A673 (cell line): ENCODE results near the gene MYO1E. TPM values are rescaled to one million over a fixed set of nuclear protein-coding genes. Genes with fewer than 3 reads are reported as not detected.
A peak's percentile ranks its signal among the peaks of the same experiment; 100 is the strongest.

Experiments
- BruUV-seq: library from RNA; stranded (reverse); fragments of 400-500 nt; replicated peaks from 2 replicates; lab custom pipeline; 2021; lab: Mats Ljungman, UMichigan
- CTCF ChIA-PET: fragments of 300-600 bp; sonication (Branson Sonifier 250); formaldehyde crosslinking; loops from one replicate; lab custom pipeline; 2022; ENCODE audit warnings: antibody characterized with exemption; lab: Charles Lee
- POLR2A ChIA-PET: fragments of 300-600 bp; sonication (Branson Sonifier 250); formaldehyde crosslinking; loops from one replicate; lab custom pipeline; 2022; ENCODE audit warnings: antibody characterized with exemption; ENCODE audit not compliant: low non-redundant PET; lab: Charles Lee
- DNase-seq: peaks from one replicate; pipeline ENCODE4 v3.0.0-alpha.2; 2015; ENCODE audit warnings: low spot score
- H3K27ac ChIP-seq: fragments of 200-600 bp; sonication (generic); 2 replicates; pipeline ENCODE4 v1.5.1; 2016; ENCODE audit warnings: mixed run types, low read depth, mild to moderate bottlenecking, mixed read lengths, antibody characterized with exemption, low read length; ENCODE audit not compliant: poor library complexity, severe bottlenecking
- H3K27me3 ChIP-seq: fragments of 200-600 bp; sonication (generic); replicated peaks from 2 replicates; pipeline ENCODE4 v1.6.1; 2017; ENCODE audit warnings: mixed run types, low read depth, mild to moderate bottlenecking, mixed read lengths, antibody characterized with exemption, low read length; ENCODE audit not compliant: insufficient read depth, poor library complexity
- H3K36me3 ChIP-seq: fragments of 200-600 bp; sonication (generic); 2 replicates; pipeline ENCODE4 v1.6.1; 2016; ENCODE audit warnings: mixed run types, mild to moderate bottlenecking, mixed read lengths, antibody characterized with exemption, low read length; ENCODE audit not compliant: insufficient read depth, poor library complexity, severe bottlenecking
- H3K4me1 ChIP-seq: fragments of 200-600 bp; sonication (generic); 2 replicates; pipeline ENCODE4 v1.6.1; 2017; ENCODE audit warnings: mixed run types, mild to moderate bottlenecking, mixed read lengths, antibody characterized with exemption, low read length; ENCODE audit not compliant: insufficient read depth, poor library complexity, severe bottlenecking
- H3K4me3 ChIP-seq: fragments of 200-600 bp; sonication (generic); 2 replicates; pipeline ENCODE4 v1.5.1; 2016; ENCODE audit warnings: low read depth, mixed run types, mild to moderate bottlenecking, mixed read lengths, low read length; ENCODE audit not compliant: poor library complexity, severe bottlenecking
- H3K9me3 ChIP-seq: fragments of 200-600 bp; sonication (generic); 2 replicates; pipeline ENCODE4 v1.6.1; 2016; ENCODE audit warnings: mixed run types, low read depth, mild to moderate bottlenecking, mixed read lengths, antibody characterized with exemption, low read length; ENCODE audit not compliant: poor library complexity, severe bottlenecking
- EZH2 ChIP-seq: fragments of 200-600 bp; sonication (generic); IDR thresholded peaks from 2 replicates; pipeline ENCODE4 v1.6.1; 2017; ENCODE audit warnings: borderline replicate concordance, low read depth, mild to moderate bottlenecking, mixed read lengths, antibody characterized with exemption, low read length; ENCODE audit not compliant: poor library complexity, severe bottlenecking
- intact Hi-C: fragments of 100-400 bp; cut with micrococcal nuclease; formaldehyde crosslinking; loops from one replicate; pipeline ENCODE4 v1.10.0; 2022; ENCODE audit not compliant: unreplicated experiment
- total RNA-seq: library from RNA; stranded (reverse); gene quantifications from 2 replicates; pipeline ENCODE4 v1.2.3, GENCODE V29; 2021
- TF ChIP-seq, protein P1 (sequence below): fragments of 300-800, 200-600 bp; sonication (generic); conservative IDR thresholded peaks from 2 replicates; pipeline ENCODE4 v1.5.1; 2017; ENCODE audit warnings: low read depth, mild to moderate bottlenecking, antibody characterized with exemption, low read length, moderate library complexity, mixed read lengths

Gene MYO1E
- total RNA-seq, 1 experiment from 2014 or later, result 7.9 TPM

GRCh38 chr15:59299929-59300617 is 72.6 kb downstream of the MYO1E start:
- DNase-seq, result peak; percentile 92
- POLR2A ChIA-PET, result interaction anchor here (0.5 kb wide), 1 partner anchor 22 kb away, joined by 3 read pairs; no protein-coding TSS in a partner anchor
- no TSS peak for BruUV-seq
- TF ChIP-seq, protein P1, sequence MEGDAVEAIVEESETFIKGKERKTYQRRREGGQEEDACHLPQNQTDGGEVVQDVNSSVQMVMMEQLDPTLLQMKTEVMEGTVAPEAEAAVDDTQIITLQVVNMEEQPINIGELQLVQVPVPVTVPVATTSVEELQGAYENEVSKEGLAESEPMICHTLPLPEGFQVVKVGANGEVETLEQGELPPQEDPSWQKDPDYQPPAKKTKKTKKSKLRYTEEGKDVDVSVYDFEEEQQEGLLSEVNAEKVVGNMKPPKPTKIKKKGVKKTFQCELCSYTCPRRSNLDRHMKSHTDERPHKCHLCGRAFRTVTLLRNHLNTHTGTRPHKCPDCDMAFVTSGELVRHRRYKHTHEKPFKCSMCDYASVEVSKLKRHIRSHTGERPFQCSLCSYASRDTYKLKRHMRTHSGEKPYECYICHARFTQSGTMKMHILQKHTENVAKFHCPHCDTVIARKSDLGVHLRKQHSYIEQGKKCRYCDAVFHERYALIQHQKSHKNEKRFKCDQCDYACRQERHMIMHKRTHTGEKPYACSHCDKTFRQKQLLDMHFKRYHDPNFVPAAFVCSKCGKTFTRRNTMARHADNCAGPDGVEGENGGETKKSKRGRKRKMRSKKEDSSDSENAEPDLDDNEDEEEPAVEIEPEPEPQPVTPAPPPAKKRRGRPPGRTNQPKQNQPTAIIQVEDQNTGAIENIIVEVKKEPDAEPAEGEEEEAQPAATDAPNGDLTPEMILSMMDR, result no peak
- no peak for TF ChIP-seq EZH2
- no peaks in the 10 kb centered on the region for H3K36me3 ChIP-seq
- H3K27ac ChIP-seq, result peak overlapping the region; percentile 10
- H3K9me3 ChIP-seq, result no peaks in the 10 kb centered on the region
- intact Hi-C loops, result no loop called here
- H3K4me1 ChIP-seq, result peaks cover 24% of the 10 kb centered on the region
- no peaks in the 10 kb centered on the region for H3K27me3 ChIP-seq
- H3K4me3 ChIP-seq, result no peak overlapping the region
- CTCF ChIA-PET, result no interaction called here

- DNase-seq, result no peak
- Histone ChIP-seq H3K27ac (no peak overlapping the region), H3K4me3 (no peak overlapping the region), H3K9me3 (no peaks in the 10 kb centered on the region), H3K27me3 (no peaks in the 10 kb centered on the region), H3K4me1 (peaks cover 24% of the 10 kb centered on the region), H3K36me3 (no peaks in the 10 kb centered on the region)
- ChIA-PET CTCF (no interaction called here), POLR2A (no interaction called here)
- no TSS peak for BruUV-seq
- TF ChIP-seq EZH2, result no peak
- TF ChIP-seq, protein P1, result no peak
- intact Hi-C loops, result no loop called here
Observed at GRCh38 chr15:59298854-59299250, 73.8 kb downstream of the MYO1E start.

DNA sequence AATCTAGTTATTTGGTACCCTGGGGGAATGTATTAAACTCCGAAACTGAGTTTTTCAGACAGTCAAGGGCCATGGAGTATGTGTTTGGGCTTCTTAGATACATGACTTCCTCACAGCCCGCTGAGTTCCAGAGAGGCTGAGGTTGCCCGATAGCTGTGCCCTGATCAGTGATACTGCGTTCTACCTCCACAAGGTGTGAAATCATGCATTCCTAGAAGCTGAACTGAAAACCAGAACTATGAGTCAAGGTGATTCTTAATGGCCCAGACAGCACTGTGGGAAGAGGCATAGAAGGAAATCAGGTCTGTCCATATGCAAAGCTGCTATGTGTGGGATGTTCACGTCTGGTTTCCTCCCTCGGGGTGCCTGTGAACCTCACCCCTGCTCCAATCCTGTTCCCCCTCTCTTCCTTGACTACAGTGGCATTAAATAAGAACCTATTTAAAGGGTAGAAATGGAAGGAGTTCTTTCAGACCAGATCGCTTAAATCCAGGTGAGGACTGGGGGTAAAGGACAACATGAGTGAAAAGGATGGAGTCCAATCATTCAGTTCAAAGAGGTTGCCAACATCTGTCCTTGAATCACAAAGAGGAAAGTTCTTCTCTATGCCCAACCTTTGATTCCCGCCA is 74.3 kb downstream of the MYO1E start:
- Histone ChIP-seq H3K36me3 (no peaks in the 10 kb centered on the region), H3K27ac (no peak overlapping the region), H3K9me3 (no peaks in the 10 kb centered on the region), H3K4me3 (no peak overlapping the region), H3K4me1 (peaks cover 24% of the 10 kb centered on the region), H3K27me3 (no peaks in the 10 kb centered on the region)
- DNase-seq, result no peak
- ChIA-PET CTCF (no interaction called here), POLR2A (no interaction called here)
- TF ChIP-seq EZH2, result no peak
- TF ChIP-seq, protein P1, result no peak
- intact Hi-C loops, result no loop called here
- no TSS peak for BruUV-seq
